ENCODE measurements around the gene TBC1D28.
"Not testable (repeated sequence)": the region's sequence is repeated elsewhere in the genome, so short reads cannot be mapped to it uniquely, and the experiment has no call there.

TBC1D28 gene

GRCh38 chr17:18593138-18593537 lies 51.1 kb downstream of the TBC1D28 start:
- DNase-seq: not testable (repeated sequence)
